Natural killer cell (primary cell): Measurements from ENCODE around the gene IL19. TPM values are rescaled to one million over a fixed set of nuclear protein-coding genes. Genes with fewer than 3 reads are reported as not detected.

ENCODE experiments used
- ATAC-seq, 3 donors: fragments of 150-1000 bp in 2 of 3; fragments of 200-7000 bp in 1 of 3; cut with Tn5 transposase; 1 replicate in 1 of 3; 2 replicates in 2 of 3; pipeline ENCODE4 v1.10.0; 2021; ENCODE audit warnings: mild to moderate bottlenecking in 2 of 3, moderate library complexity in 2 of 3
- DNase-seq, 2 donors: peaks; one replicate each; pipeline versions ENCODE4 v3.0.0 to v3.0.0-alpha.2; 2013 to 2021; ENCODE audit warnings: mixed read lengths in 1 of 2
- H3K27ac ChIP-seq: one replicate; pipeline ENCODE4 v1.5.1; 2013; ENCODE audit warnings: mild to moderate bottlenecking, low read length
- H3K27me3 ChIP-seq: one replicate; pipeline ENCODE4 v1.6.1; 2013; ENCODE audit warnings: low read length; ENCODE audit not compliant: control insufficient read depth, insufficient read depth
- H3K36me3 ChIP-seq: one replicate; pipeline ENCODE4 v1.6.1; 2013; ENCODE audit warnings: low read length; ENCODE audit not compliant: control insufficient read depth, insufficient read depth
- H3K4me1 ChIP-seq: one replicate; pipeline ENCODE4 v1.6.1; 2013; ENCODE audit warnings: low read length; ENCODE audit not compliant: control insufficient read depth, insufficient read depth
- H3K4me3 ChIP-seq: one replicate; pipeline ENCODE4 v1.5.1; 2013; ENCODE audit warnings: low read length
- H3K9me3 ChIP-seq: one replicate; pipeline ENCODE4 v1.6.1; 2013; ENCODE audit warnings: low read length; ENCODE audit not compliant: control insufficient read depth, insufficient read depth
- H3K27ac Mint-ChIP-seq, 2 donors: one replicate each; pipeline ENCODE4 v1.8.0; 2022; ENCODE audit warnings: mild to moderate bottlenecking in 2 of 2, mixed read lengths in 2 of 2, moderate library complexity in 1 of 2
- H3K27me3 Mint-ChIP-seq, 2 donors: one replicate each; pipeline ENCODE4 v1.8.0; 2022; ENCODE audit warnings: low read depth in 2 of 2, mixed read lengths in 2 of 2
- H3K36me3 Mint-ChIP-seq: one replicate; pipeline ENCODE4 v1.8.0; 2022; ENCODE audit warnings: mixed read lengths
- H3K4me1 Mint-ChIP-seq, 2 donors: one replicate each; pipeline ENCODE4 v1.8.0; 2022; ENCODE audit warnings: mixed read lengths in 2 of 2
- H3K4me3 Mint-ChIP-seq: one replicate; pipeline ENCODE4 v1.8.0; 2022; ENCODE audit warnings: mild to moderate bottlenecking, moderate library complexity, mixed read lengths
- H3K9me3 Mint-ChIP-seq, 2 donors: one replicate each; pipeline ENCODE4 v1.8.0; 2022; ENCODE audit warnings: mixed read lengths in 2 of 2
- CTCF ChIP-seq: fragments of 200-600 bp; IDR thresholded peaks from one replicate; pipeline ENCODE4 v1.8.0; 2022; ENCODE audit warnings: antibody characterized with exemption
- WGBS: methylation state at CpG from one replicate; pipeline ENCODE4 v1.1.7; 2013; ENCODE audit warnings: missing lambda C conversion rate; ENCODE audit not compliant: insufficient coverage; 5-methylcytosine and 5-hydroxymethylcytosine counted together
- intact Hi-C: fragments of 100-400 bp; cut with micrococcal nuclease; formaldehyde crosslinking; loops from one replicate; pipeline ENCODE4 v1.14.2; 2022
- total RNA-seq, 4 donors: library from RNA; stranded (reverse); fragments of 120-200 nt in 1 of 4; gene quantifications; one replicate each; pipeline versions ENCODE4 v1.2.3 to v1.2.4, GENCODE V29; 2013 to 2022

The IL19 gene
- total RNA-seq, 3 donors from 2014 or later (not counting 1 experiment from before 2014, with no cell fraction given), result not detected

DNA sequence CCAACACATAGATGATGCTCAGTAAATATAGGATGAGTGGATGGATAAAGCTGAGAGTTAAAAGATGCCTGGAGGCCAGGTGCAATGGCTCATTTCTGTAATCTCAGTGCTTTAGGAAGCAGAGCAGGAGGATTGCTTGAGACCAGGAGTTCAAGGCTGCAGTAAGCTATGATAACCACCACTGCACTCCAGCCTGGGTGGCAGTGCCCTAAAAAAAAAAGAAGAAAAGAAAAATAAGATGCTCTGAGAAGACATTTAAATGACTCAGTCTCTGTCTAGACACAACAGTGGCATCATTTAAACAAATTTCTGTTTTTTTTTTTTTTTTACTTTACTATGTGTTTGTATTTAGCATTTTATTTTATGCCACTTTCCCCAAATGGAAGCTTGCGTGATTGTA, 25.3 kb upstream of the IL19 start:
- H3K27me3 ChIP-seq, result no peaks in the 10 kb centered on the region
- no peak overlapping the region for H3K27ac ChIP-seq
- Mint-ChIP-seq H3K9me3 (no peaks in the 10 kb centered on the region), H3K4me1 (peaks cover 24 to 26% of the 10 kb centered on the region in 2 donors), H3K27me3 (peaks cover 10% of the 10 kb centered on the region in 2 donors), H3K27ac (no peak overlapping the region), H3K36me3 (no peaks in the 10 kb centered on the region), H3K4me3 (no peak overlapping the region)
- no peak for DNase-seq
- no peaks in the 10 kb centered on the region for H3K9me3 ChIP-seq
- WGBS, result 80% methylated on average over 1 of the region's 1 CpG
- H3K4me3 ChIP-seq, result no peak overlapping the region
- intact Hi-C loops, result no loop called here
- no peak for ATAC-seq
- TF ChIP-seq CTCF, result no peak
- no peaks in the 10 kb centered on the region for H3K36me3 ChIP-seq
- H3K4me1 ChIP-seq, result peaks cover 10% of the 10 kb centered on the region

DNA sequence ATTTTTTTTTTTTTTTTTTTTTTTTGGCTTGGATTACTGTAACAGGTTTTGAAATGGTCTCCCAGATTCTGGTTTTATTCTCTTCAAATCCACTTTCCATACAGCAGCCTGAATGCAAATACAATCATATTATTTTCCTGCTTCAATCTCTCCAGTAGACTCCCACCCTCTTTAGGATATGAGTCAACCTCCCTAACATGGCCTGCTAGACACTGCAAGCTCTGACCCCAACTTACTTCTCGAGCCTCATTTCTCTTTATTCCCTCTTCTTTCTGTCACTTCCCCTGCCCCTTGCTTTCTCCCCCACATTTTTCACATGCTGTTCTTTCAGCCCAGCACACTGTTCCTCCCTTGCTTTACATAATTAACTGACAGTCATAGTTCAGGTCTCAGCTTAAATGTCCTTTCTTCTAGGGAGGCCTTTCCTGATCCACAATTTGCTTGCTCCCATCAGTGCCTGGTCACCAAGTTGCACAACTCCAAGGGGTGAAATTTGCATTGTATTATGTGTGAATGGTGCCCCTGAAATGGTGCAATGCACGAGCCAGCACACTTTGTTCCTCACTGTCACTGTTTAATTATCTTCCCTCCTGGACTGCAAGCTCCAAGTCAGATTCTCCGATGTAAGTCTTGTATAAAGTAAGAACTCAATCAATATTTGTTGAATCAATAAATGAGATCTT, 22.1 kb upstream of the IL19 start:
- Mint-ChIP-seq H3K27ac (peak overlapping the region in 1 of 2 donors; percentile 6), H3K36me3 (no peaks in the 10 kb centered on the region), H3K27me3 (peaks cover 18 to 19% of the 10 kb centered on the region in 2 donors), H3K4me1 (peaks cover 12 to 18% of the 10 kb centered on the region in 2 donors), H3K9me3 (no peaks in the 10 kb centered on the region), H3K4me3 (no peak overlapping the region)
- Histone ChIP-seq H3K36me3 (no peaks in the 10 kb centered on the region), H3K4me3 (no peak overlapping the region), H3K4me1 (peaks cover 10% of the 10 kb centered on the region), H3K9me3 (no peaks in the 10 kb centered on the region), H3K27ac (no peak overlapping the region), H3K27me3 (no peaks in the 10 kb centered on the region)
- ATAC-seq, result no peak
- DNase-seq, result no peak
- 78% methylated on average over 1 of the region's 3 CpGs for WGBS
- intact Hi-C loops, result no loop called here
- TF ChIP-seq CTCF, result no peak

GRCh38 chr1:206751891-206752290, 18.7 kb upstream of the IL19 start:
- WGBS, result 93% methylated on average over 4 of the region's 5 CpGs
- H3K27ac Mint-ChIP-seq, result no peak overlapping the region
- intact Hi-C loops, result no loop called here
- Histone ChIP-seq H3K9me3 (no peaks in the 10 kb centered on the region), H3K27ac (no peak overlapping the region), H3K4me3 (no peak overlapping the region), H3K27me3 (peaks cover 3% of the 10 kb centered on the region), H3K4me1 (no peaks in the 10 kb centered on the region), H3K36me3 (no peaks in the 10 kb centered on the region)
- H3K4me3 Mint-ChIP-seq, result no peak overlapping the region
- peaks cover 0 to 5% of the 10 kb centered on the region in 2 donors for H3K4me1 Mint-ChIP-seq
- DNase-seq (no peak), ATAC-seq (no peak)
- H3K36me3 Mint-ChIP-seq, result no peaks in the 10 kb centered on the region
- TF ChIP-seq CTCF, result no peak
- H3K27me3 Mint-ChIP-seq, result peaks cover 25 to 31% of the 10 kb centered on the region in 2 donors
- H3K9me3 Mint-ChIP-seq, result no peaks in the 10 kb centered on the region

DNA sequence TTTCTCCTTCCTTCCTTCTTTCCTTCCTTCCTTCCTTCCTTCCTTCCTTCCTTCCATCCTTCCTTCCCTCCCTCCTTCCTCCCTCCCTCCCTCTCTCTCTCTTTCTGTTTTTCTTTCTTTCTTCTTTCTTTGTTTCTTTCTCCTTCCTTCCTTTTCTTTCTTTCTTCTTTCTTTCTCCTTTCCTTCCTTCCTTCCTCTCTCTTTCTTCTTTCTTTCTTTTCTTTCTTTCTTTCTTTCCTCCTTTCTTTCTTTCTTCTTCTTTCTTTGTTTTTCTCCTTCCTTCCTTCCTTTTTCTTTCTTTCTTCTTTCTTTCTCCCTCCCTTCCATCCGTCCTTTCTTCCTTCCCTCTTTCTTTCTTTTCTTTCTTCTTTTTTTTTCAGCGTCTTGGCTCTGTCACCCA, 18.1 kb upstream of the IL19 start:
- no peaks in the 10 kb centered on the region for H3K36me3 Mint-ChIP-seq
- WGBS, result 95% methylated on average over 2 of the region's 2 CpGs

More for the DNA sequence above, 18.1 kb upstream of the IL19 start:
- ATAC-seq, result no peak
- Histone ChIP-seq H3K27ac (no peak overlapping the region), H3K4me1 (no peaks in the 10 kb centered on the region), H3K4me3 (no peak overlapping the region), H3K9me3 (no peaks in the 10 kb centered on the region), H3K27me3 (peaks cover 3% of the 10 kb centered on the region), H3K36me3 (no peaks in the 10 kb centered on the region)
- H3K4me1 Mint-ChIP-seq, result peaks cover 0 to 5% of the 10 kb centered on the region in 2 donors
- H3K4me3 Mint-ChIP-seq, result no peak overlapping the region
- intact Hi-C loops, result no loop called here
- no peak for TF ChIP-seq CTCF
- H3K27ac Mint-ChIP-seq, result no peak overlapping the region
- H3K27me3 Mint-ChIP-seq, result peaks cover 25 to 31% of the 10 kb centered on the region in 2 donors
- no peaks in the 10 kb centered on the region for H3K9me3 Mint-ChIP-seq
- no peak for DNase-seq
